DND-41 (cell line): ENCODE data around the gene CHST3.

Source experiments
- CTCF ChIP-seq: IDR thresholded peaks from 2 replicates; pipeline ENCODE4 v1.5.1; 2012; ENCODE audit warnings: borderline replicate concordance, low read length, moderate library complexity, mild to moderate bottlenecking; ENCODE audit not compliant: poor library complexity, severe bottlenecking; ENCODE audit errors: extremely low read depth
- EZH2 ChIP-seq: IDR thresholded peaks from 3 replicates; pipeline ENCODE4 v1.6.1; 2012; ENCODE audit warnings: borderline replicate concordance, low read depth, mild to moderate bottlenecking, moderate library complexity, low read length, inconsistent platforms; ENCODE audit not compliant: severe bottlenecking

GRCh38 chr10:71963351-71964097 is 671 bp upstream of the CHST3 start:
- no peak for TF ChIP-seq CTCF
- no peak for TF ChIP-seq EZH2
